ENCODE data around the gene RBM22.

The RBM22 gene

DNA sequence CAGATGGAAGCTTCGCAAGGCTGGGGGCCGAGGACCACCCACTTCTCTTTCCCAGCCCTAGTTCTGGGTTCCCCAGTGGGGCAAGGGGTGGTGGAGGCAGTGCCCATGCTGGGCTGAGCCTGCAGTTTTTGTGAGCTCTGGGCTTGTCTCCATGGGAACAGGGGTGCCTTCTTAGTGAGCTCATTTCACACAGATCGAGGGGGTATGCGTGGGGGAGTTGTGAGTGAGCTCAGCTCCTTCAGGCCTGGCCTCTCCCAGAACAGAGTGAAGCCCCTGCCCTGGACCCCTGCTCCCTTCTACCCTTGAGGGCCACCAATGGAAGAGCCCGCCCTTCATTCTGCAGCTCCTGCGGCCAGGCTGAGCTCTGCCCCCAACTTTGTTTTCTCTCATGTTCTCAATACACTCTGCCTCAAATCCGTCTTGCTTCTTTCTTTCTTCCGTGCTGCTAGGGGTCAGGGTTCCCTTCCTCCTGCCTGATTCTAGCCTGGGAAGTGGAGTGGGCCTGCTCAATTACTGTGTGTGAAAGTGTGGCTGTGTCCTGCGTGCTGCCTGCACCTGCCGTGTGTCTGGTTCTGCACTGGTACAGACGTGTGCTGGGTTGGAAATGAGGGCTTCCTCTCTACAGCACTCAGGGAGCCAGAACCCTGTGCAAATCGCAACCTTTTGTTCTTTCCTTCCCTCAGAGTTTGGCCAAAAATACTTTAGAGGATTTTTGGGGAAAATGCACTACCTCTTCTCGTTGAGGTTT is 48.8 kb downstream of the RBM22 start:
- ATAC-seq (no peak), DNase-seq (no peak)

- DNase-seq, result no peak
- no peak for ATAC-seq
These were observed 49.5 kb downstream of the RBM22 start for GRCh38 chr5:150651382-150651781.

DNA sequence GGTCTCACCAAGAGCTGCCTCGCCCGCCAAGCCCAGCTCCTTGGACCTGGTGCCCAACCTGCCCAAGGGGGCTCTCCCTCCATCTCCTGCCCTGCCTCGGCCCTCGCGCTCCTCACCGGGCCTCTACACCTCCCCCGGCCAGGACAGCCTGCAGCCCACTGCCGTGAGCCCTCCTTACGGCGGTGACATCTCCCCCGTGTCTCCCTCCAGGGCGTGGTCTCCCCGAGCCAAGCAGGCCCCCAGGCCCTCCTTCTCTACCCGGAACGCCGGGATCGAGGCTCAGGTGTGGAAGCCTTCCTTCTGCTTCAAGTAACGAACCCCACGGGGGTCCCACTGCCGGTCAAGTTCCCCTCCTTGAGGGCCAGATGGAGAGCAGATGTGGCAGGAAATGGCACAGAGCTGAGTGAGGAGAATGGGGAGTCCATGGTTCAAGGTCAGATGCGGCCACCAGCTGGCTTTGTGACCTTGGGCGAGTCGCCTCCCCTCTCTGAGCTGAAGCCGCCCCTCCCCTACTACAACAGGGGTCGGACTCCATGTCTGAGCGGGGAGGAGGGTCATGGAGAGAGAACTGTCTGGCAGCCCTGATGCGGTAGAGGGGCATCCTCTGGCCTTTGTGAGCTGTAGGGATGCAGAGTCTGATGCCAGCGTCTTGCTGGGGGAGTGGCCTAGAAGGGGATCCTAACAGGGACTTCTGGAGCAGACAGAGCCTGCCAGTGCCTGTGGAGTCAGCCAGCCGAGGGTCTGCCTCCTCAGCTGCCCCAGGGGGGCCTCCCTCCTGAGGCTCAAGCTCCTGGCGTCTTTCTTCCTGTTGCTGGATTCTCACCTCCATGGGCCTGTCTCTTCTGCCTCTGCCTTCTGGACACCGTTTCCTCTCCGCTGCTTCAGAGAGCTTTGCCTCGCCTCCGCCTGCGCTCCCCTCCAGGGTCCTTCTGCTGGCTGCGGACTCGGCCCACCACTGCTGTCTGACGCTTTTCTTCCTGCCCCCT is 50.5 kb downstream of the RBM22 start:
- ATAC-seq (no peak), DNase-seq (no peak)

GRCh38 chr5:150649108-150650020 is 51.5 kb downstream of the RBM22 start:
- DNase-seq, result no peak
- no peak for ATAC-seq

DNA sequence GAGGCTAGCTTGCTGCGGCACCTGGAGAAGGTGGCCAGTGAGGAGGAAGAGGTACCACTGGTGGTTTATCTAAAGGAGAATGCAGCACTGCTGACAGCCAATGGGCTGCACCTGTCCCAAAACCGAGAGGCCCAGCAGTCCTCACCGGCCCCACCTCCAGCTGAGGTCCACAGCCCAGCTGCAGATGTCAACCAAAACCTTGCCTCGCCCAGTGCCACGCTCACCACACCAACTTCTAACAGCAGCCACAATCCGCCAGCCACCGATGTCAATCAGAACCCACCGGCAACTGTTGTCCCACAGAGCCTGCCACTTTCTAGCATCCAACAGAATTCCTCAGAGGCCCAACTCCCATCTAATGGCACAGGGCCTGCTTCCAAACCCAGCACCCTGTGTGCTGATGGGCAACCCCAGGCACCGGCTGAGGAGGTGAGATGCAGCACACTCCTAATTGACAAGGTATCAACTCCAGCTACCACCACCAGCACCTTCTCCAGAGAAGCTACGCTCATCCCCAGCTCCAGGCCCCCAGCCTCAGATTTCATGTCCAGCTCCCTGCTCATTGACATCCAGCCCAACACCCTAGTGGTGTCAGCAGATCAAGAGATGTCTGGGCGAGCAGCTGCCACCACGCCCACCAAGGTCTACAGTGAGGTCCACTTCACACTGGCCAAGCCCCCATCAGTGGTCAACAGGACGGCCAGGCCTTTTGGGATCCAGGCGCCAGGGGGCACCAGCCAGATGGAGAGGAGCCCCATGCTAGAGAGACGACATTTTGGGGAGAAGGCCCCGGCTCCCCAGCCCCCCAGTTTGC is 52.4 kb downstream of the RBM22 start:
- DNase-seq (no peak), ATAC-seq (no peak)

DNA sequence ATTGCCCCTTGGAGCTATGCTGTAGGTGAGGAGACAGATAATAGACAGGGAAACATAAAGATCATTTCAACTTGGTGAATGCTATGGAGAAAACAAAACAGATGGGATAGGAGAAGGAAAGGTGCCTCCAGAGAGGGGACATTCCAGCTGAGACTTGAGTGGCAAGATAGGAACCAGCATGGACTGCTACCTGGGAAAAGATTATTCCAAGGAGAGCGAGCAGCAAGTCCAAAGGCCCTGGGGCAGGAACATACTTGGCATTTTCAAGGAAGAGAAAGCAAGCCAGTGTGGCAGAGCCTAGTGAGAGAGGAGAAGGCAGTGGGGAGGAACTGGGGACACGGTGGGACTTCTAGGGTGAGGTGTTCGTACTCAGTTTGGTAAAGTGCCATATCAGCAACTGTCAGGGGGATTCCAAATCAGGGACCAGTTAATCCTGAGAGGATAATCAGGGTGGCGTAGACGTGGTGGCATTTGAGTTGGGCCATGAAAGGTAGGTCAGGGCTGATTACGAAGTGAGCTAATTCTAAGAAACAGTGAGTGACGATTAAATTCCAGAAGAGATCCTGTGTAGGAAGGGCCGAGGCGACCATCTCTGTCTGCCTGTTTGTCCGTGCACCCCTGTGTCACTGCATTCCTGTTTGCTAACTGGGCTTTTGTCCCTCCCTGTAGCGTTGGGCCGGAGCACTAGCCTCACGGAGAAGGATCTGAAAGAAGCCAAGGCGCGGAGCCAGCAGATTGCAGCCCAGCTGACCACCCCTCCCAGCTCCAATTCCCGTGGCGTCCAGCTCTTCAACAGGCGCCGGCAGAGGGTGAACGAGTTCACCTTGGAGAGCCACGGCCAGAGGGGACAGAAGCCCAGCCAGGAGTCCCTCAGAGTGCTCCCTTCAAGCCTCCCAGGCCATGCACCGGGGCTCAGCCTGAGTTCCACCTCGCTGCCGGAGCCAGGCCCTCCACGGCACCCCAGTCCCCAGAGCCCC is 53.3 kb downstream of the RBM22 start:
- DNase-seq, result no peak
- ATAC-seq, result no peak

GRCh38 chr5:150645070-150645700 is 55.7 kb downstream of the RBM22 start:
- no peak for DNase-seq
- no peak for ATAC-seq

DNA sequence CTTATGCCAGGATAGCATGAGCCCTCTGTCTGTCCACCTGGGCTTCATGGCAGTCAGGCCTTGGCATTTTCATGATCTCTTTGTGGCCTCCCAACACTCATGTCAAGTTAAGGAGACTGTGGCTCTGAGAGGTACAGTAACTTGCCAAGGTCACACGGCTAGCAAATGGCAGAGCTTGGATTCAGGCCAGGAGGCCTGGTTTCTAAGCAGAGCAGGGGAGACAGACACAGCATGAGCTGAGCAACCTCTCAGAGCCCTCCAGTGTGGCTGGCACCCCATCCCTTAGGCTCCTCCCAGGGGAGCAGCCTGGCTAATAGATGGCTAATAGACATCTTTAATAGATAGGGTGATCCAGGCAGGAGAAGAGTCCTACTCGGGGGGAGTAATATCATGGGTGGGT is 56.3 kb downstream of the RBM22 start:
- DNase-seq (no peak), ATAC-seq (no peak)

GRCh38 chr5:150644058-150644457 is 56.8 kb downstream of the RBM22 start:
- ATAC-seq (no peak), DNase-seq (no peak)

GRCh38 chr5:150642991-150643710 is 57.7 kb downstream of the RBM22 start:
- no peak for ATAC-seq
- DNase-seq, result no peak

DNA sequence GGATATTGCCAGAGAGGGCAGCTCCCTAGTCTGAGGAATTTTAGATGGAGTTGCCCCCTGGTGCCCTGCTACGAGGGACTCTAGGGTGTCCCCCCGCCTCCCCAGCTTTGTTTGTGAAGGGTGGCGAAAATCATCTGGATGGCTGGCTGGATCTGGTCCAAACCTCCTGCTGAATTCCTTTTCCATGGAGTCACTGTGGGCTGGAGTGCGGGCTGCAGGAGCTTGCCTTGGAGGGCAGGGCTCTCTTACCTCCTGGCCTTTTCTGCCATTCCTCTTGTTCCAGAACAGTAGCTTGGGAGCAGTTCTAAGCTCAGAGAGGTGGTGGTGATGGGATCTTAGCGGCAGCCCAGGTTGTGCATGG is 58.3 kb downstream of the RBM22 start:
- no peak for ATAC-seq

DNA sequence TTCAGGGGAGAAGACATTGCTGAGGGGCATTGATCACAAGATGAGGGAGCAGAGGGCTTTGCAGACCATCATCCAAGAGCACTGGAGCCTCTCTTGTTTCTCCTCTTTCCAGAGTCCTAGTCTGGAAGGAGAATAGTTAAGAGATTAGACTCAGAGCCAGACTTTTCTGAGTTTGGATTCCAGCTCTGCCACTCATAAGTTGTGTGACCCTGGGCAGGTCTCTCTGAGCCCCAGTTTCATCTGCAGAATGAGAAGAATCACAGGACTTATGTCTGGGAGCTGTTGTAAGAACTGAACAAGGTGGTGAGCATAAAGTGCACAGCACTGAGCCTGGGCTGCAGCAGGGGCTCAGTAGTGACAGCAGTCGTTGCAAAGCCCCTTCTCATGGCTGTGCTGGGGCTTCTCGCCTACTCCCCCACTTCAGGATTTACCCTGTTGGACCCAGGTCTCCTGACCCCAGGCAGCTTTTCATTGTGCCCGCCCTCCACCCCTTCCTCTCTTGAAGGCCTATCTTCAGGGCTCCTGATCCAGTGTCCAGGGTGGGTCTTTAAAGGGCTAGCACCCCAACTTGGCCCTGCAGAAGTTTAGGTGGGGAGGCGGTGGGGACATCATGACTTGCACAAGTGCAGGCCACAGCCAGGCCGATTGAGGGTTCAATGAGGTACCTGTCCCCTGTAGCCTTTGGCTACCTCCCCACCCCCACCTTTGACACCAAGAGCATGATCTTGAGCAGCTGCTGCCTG is 58.9 kb downstream of the RBM22 start:
- DNase-seq (no peak), ATAC-seq (no peak)

More for the DNA sequence above, 58.3 kb downstream of the RBM22 start:
- no peak for DNase-seq

- no peak for DNase-seq
- ATAC-seq, result no peak
These were observed 59.8 kb downstream of the RBM22 start for GRCh38 chr5:150641006-150641570.

All from stimulated activated naive CD8-positive, alpha-beta T cell treated with anti-CD3 and anti-CD28 coated beads, Interleukin-15, Interleukin-2, amounts not matched to agents 100 U/mL and 50 U/mL, for 24 hours (primary cell).